DMS53 treated with DMSO at 0.1 percent for 48 hours (cell line): ENCODE data around the gene IL22RA1.

Source experiments
- DNase-seq: peaks from one replicate; lab custom pipeline; 2025; ENCODE audit not compliant: unreplicated experiment; lab: John Stamatoyannopoulos, UW

IL22RA1 gene

DNA sequence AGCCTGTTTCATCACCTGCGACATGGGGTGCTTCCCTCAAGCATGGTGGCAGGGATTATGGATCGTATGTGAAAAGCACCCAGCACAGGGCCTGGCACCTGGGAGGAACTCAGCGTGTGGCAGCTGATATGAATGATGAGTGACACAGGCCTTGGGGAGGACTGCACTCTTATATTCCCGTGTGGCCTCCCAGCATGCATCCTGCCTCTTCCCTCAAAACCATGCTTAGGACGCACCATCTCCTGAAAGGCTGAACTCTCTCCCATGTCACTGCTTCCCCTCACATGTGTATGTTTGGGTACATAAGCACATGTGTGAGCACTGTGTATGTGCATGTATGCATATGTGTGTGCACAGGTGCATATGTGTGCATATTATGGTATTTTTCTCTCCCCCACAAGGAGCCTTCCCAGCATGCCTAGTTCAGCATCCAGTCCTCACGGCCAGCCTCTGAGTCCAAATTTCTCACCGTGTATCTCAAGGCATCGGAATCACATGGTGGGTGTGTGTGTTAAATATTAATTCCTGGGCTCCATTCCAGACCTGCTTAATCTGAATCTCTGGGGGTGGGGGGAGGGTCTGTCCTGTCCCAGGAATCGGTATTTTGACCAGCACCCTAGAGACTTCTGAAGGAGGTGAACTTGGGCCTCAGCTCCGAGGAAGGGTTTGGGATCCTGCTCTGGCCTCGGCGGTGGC, 43.8 kb downstream of the IL22RA1 start:
- DNase-seq, result no peak

DNA sequence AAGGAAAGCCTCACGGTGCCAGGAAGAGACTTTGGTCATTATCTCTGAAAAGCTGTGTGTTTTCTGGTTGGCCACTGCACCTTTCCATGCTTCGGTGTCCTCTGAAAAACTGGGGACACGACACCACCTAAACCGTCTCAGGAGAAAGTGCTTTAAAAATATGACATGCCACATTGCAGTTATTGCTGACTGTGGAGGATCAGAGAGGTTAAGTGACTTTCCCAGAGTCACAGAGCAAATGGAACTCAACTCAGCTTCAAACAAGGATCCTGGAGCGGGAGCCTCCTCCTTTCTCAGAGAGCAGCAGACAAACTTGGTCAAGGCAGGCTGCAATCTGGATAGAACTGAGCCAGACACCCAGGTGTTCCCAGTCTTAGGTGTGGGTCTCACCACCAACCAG, 44.8 kb downstream of the IL22RA1 start:
- no peak for DNase-seq

DNA sequence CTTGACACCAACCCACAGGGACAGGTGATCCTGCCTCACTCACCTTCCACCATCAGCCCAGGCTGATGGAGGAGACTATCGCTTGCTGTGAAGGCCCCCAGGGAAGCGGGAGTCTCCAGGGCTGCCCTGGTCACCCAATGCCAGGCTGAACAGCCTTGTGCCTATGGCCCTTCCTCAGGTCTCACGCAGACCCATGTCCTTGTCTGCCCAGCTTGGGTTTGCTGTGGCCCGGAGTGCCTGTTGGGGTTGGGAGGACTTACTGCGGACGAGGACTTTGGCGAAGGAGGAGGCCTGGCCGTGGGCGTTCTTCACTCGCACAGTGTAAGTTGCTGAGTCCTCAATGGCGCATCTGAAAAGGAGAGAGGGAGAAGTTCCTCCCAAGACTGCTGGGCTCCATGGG, 45.3 kb downstream of the IL22RA1 start:
- DNase-seq, result no peak

DNA sequence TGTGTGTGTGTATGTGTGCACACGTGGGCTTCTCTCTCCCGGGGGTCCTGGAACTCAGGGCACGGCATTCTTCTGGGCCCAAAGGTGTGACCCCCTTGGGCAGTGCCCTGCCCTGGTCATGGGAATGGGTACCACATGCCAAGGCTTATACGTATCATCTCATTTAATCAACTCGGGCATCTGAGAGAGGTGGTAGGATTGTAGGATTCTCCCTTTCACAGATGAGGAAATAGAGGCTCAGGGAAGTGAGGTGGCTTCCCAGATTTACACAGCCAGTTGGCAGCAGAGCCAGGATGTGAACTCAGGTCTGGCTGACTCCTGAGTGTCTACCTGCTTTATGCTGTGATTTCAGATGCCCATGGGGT, 46.2 kb downstream of the IL22RA1 start:
- DNase-seq, result no peak

DNA sequence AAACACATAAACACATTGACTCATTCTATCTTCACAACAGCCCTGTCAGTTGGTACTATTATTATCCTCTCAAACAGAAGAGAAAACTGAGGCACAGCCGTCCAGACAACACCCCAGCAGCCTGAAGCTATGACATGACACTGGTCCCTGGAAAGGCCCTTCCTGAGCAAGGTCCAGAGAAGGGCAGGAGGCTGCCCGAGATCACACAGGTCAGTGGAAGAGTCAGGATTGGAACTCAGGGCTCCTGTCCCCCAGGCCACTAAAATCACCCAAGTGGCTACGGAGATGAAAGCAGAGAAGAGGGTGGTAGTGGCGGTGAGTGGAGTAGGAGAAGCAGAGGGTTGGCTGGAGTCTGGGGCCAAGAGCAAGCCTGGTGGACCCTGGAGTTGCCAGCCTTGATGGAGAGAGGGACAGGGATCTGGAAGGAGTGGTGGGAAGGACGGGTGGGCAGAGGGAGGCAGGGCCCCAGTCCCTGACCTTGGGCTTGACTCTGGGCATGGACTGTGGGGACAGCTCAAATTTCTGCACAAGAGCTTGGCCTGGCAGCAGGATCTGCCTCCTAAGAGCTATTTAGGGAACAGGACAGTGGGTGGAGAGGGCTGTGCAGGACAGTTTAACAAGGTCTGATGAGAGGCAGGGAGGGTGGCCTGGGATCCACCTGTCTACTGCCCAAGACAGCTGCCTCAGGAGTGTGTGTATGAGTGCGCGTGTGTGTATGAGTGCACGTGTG, 46.8 kb downstream of the IL22RA1 start:
- DNase-seq, result no peak

DNA sequence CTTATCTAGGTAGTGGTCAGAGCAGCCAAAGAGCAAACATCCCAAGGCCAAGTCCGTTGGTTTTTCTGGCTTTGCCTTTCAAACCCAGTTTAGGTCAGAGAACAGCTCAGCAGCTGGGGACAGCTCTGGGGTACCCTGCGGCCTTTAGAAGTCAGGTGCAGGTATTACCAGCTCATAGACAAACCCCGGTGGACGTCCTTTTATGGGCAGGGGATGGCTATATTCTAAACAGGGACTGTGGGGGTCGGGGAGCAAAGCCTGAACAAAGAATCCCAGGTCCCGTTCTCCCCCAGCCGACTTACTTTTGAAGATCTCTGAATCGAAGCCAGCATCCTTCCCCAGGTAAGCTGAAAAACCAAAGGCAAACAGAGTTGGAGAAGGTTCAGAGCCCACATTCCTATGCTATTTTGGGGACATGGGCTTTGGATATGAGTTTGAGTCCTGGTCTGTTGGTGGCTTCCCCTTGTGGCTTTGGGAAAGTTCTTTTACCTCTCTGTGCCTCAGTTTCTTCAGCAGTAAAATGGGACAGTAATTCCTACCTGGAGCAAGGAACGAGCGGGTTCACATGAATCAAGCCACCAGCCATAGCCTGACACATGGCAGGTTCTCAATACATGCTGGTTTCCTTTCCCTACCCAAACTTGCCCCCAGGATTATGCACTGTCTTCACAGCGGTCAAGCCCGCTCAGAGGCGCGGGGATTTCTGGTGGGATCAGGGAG, 47.6 kb downstream of the IL22RA1 start:
- no peak for DNase-seq

DNA sequence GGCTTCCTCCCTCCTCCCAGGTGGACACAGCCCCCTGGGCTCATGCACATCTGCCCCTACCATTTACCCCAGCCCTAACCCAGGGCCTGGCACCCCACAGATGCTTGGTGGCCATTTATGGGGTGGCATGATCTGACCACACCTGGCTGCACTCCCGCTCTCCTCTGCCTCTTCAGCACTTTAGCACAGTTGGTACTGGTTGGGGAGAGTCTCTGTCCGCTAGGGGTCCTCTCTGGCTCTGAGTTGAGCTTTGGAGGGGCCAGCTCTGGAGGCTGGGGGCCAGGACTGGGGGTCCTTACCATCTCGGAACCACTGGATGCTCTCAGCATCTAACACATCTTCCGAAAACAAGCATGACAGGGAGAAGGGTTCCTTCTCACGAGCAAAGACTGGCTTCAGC, 48.4 kb downstream of the IL22RA1 start:
- no peak for DNase-seq

DNA sequence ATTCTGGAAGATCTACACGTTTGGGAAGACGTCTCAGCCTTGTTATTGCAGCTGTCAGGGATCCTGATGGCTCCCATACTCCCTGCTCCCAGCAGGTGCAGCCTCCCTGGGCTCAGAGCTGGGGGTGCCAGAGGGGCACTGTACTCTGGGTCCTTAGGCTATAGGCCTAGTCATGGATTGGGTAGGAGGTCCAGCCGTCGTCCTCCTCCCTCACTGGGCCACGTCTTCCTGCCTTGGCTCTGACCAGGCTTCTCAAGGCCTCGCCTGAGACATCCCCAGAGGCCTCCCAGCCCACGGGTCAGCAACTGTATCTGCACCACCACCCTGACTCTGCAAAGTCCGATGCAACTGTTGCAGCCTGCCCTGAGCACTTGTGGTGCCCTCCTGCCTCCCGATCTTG, 49.2 kb downstream of the IL22RA1 start:
- no peak for DNase-seq

DNA sequence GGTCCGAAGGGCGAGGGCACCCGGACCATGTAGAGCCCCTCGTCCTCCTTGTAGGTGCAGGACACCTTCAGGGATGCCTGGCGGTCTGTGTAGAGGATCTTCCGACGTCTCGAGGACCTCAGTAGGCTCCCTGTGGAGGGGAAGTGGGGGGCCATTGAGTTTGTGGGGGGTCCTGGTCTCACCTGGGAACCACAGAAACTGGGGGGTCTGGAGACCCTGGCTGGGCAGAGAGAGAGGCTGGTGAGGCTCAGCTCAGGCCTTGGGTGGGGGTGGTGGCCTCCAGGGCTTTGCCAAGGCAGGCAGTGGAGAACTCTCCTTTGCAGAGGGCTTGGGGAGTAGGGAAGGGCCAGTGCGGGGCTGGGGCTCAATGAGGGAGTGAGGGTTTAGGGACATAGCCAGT, 50.0 kb downstream of the IL22RA1 start:
- DNase-seq, result no peak

DNA sequence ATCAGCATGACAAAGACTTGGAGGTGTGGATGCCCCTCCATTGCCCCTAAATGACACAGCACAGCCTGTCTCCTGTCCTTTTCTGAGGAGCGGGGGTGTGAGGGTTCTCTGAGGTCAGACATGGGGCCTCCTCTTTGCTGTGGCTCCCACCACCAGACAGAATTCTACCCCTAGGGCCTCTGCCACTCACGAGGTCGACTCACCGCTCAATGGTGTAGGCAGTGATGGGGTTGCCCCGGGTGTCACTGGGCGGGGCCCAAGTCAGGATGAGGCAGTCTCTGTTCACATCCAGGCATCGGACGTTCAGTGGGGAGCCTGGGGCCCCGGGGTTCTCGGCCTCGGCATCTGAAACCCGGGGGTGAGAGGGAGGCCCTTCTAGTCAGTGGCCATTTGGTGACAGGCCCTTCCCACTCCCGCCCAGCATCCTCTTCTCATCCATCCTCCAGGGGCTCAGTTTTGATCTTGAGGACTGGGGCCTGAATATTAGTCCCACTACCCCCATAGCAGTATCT, 50.9 kb downstream of the IL22RA1 start:
- no peak for DNase-seq

DNA sequence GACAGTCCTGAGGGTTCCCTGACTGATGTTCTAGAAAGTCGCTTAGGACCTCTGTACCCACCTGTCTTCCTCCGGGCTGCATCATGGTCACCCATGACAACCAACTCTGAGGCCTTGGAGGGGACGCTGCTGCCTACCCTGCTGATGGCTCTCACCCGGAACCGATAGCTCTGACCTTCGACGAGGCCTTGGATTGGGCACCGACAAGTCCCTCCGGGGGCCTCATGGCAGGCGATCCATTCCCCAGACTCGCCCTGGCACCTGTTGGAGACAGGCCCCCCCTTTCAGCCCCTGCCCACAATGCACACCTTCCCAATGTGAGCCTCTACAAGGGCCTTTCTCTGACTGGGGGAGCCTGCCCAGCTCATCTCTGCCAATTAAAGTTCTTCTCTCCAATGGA, 52.2 kb downstream of the IL22RA1 start:
- no peak for DNase-seq

DNA sequence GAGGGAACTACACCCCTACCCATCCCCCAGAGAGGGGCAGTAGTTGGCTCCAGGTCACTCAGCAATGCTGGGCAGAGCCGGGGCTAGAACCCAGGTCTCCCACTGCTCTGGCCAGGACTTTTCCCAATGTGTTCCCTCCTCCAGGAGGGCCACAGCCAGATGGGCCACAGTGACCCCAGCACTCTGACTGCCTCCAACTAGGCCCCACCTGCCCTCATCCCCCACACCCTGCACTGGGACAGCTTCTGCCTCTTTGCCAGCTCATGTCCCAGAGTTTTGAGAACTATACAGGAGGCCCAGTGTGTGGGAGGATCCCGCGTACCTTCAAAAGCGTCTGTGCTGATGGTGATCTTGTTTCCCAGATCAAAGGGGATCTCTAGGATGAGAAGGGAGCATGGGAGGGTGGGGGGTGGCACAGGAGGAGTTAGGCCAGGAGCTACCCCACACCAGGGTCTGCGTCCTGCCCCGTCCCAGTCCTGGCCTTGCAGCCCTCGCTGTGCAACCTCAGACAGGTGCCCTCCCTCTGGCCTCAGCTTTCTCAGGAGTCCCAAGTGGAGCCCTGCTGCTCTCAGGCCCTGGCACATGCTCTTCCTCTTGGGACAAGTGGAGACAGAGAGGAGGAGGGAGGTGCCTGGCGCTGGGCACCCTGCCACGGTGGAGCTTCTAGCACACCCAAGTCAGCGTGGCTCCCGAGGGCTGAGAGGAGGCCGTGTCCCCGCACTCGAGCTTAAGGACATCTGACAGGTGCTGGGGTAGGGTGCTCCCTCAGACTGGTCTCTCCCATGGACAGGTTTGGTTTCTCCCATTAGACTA, 53.0 kb downstream of the IL22RA1 start:
- no peak for DNase-seq

DNA sequence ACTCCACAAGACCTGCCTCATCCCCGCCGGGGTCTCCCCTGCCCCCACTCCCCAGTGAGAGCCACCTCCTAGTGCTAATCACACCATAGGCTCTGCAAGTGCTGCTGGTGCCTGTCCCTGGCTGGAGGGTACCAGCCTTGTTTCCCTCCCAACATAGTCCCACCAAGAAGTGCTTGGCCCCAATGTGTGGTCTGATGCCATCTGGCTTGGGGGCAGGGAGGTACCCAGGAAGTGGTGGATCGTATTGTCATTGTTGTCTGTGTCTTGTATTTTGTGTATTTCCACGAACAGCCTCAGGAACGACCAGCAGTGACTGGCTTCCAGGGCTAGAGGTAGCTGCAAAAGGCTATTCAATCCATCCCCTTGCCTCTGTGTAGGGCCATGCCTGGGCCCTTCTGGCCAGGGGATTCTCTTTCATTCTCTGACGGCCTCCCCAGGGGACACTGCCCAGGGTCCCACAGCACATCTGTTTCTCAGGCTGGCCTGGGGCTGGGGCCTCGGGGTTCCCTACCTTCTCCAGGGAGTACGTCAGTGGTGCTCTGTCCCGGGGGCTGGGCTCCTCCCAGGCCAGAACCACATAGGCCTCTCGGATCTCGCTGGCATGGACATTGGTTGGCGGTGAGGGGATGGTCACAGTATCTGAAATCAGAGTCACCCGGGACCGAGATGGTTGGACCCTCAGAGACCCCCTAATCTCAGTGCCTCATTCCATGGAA, 53.8 kb downstream of the IL22RA1 start:
- no peak for DNase-seq

DNA sequence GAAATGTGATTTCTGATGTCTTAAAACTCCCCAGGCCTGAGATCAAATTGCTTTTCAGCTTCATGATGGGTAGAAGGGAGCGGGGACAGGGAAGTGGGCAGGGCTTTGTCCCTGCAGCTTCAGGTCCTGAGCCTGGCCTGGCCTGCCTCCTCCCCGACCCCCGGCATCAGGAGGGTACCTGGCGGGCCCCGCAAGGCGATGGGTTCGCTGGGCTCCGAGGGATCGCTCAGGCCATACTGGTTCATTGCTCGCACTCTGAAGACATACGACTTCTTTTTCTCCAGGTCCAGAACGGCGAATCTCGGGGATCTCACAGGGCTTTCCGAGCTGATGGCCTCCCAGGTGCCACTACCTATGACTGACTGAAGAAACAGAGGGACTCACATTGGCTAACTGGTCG, 56.5 kb downstream of the IL22RA1 start:
- DNase-seq, result no peak

DNA sequence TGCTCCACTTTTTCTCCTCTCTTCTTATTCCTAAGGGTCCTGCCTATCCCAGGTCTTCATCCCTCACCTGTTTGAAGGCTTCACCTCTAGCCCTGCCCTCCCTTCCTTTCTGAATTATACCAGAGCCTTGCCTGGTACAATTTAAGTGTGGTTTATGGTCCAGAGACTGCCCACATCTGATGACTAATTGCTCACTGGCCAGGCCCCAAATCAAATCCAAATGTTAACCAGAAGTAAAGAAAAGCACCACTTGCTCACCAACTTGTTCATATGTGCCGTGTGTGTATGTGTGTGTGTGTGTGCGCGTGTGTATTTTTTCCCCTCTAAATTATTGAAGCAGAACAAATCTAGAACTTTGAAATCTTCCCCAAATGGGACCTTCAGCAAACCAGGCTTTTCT, 57.4 kb downstream of the IL22RA1 start:
- no peak for DNase-seq

DNA sequence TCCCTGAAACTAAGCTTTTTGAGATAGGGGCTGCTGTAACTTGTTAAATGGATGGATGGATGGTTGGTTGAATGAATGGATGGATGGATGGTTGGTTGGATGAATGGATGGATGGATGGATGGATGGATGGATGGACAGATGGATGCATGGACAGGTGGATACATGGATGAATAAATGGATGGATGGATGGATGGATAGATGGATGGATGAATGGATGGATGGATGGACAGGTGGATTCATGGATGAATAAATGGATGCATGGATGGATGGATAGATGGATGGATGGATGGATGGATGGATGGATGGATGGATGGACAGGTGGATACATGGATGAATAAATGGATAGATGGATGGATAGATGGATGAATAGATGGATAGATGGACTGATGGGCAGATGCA, 57.9 kb downstream of the IL22RA1 start:
- no peak for DNase-seq

DNA sequence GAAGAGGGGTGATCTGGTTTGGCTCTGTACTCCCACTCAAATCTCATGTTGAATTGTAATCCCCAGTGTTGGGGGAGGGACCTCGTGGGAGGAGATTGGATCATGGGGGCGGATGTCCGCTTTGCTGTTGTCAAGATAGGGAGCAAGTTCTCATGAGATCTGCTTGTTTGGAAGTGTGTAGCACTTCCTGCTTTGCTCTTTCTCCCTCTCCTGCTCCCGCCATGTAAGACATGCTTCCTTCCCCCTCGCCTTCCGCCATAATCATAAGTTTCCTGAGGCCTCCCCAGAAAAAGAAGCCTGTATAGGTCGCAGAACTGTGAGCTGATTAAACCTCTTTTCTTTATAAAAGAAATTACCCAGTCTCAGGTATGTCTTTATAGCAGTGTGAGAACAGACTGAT, 58.9 kb downstream of the IL22RA1 start:
- DNase-seq, result no peak

DNA sequence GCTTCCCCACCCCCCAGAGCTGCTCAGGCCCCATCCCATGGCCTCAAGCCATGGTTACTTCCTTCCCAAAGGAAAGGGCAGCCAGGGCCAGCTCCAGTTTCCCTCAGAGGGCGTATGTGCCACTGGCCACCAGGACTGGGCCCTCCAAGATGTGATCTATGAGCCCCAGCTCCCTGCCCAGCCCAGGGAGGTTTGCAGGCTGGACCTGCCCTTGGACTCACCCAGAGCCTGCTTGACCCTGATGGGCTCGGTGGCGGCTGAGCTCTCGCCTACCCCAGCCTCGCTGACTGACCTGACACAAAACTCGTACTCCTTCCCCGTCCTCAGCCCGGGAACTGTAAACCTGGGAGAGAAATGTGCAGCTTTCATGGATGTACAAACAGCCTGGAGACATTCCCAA, 60.6 kb downstream of the IL22RA1 start:
- DNase-seq, result no peak

DNA sequence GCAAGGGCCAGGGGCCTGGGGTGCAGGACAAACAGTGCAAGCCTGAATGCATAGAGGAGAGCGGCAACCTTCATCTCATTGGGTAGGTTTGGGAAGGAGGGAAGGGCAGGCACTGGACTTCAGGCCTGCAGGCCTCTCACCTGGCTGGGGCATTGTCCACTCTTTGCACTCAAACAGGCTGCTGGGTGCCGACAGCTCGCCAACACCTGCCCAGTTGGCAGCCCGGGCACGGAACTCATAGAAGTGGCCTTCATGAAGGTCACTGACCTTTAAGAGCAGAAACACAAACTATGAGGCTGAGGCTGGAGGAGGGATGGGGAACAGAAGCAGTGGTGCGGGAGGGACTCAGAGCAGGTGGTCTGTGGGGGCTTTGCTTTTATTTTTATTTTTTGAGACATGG, 61.8 kb downstream of the IL22RA1 start:
- DNase-seq, result no peak

DNA sequence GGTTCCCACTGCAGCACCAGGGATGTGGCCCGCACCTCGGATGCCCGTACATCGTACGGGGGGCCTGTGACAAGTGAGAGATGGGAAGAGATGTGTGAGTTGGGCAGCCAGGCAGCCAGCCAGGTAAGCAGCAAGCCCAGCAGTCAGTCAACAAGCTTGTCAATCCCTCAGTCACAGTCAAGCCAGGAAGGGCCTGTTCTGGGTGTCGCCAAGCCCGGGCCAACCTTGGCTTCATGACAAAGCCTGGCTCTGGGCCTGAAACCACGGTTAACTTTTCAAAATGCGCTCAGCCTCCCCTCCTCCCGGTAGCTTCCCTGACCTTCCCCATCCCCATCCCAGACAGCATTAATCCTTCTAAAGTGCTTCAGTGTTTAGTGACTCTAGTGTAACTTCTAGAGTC, 62.8 kb downstream of the IL22RA1 start:
- DNase-seq, result no peak
